Activated T-cell treated with anti-CD3 and anti-CD28 coated beads, Interleukin-2, amount 50 U/mL, for 4 hours (primary cell): ENCODE data around the gene BAAT. TPM values are rescaled to one million over a fixed set of nuclear protein-coding genes. Genes with fewer than 3 reads are reported as not detected.

ENCODE experiments used
- ATAC-seq, 2 donors: fragments of 200-7000 bp; cut with Tn5 transposase; one replicate each; pipeline ENCODE4 v1.10.0; 2021
- DNase-seq: peaks from one replicate; pipeline ENCODE4 v3.0.0-alpha.2; 2020
- H3K27me3 Mint-ChIP-seq: one replicate; pipeline ENCODE4 v1.8.0; 2021; ENCODE audit warnings: low read depth, mixed read lengths
- H3K36me3 Mint-ChIP-seq: one replicate; pipeline ENCODE4 v1.8.0; 2022; ENCODE audit warnings: mixed read lengths; ENCODE audit not compliant: insufficient read depth
- H3K4me1 Mint-ChIP-seq: one replicate; pipeline ENCODE4 v1.8.0; 2021; ENCODE audit warnings: low read depth, mixed read lengths
- H3K4me3 Mint-ChIP-seq: one replicate; pipeline ENCODE4 v1.8.0; 2021; ENCODE audit warnings: mild to moderate bottlenecking, moderate library complexity, mixed read lengths
- H3K9me3 Mint-ChIP-seq: one replicate; pipeline ENCODE4 v1.8.0; 2021; ENCODE audit warnings: mixed read lengths
- total RNA-seq, 3 donors: library from RNA; stranded (reverse); gene quantifications; one replicate each; pipeline ENCODE4 v1.2.1, GENCODE V29; 2021

BAAT gene
- total RNA-seq, 3 donors from 2014 or later = 0.16 to 0.30 (median 0.16) TPM

DNA sequence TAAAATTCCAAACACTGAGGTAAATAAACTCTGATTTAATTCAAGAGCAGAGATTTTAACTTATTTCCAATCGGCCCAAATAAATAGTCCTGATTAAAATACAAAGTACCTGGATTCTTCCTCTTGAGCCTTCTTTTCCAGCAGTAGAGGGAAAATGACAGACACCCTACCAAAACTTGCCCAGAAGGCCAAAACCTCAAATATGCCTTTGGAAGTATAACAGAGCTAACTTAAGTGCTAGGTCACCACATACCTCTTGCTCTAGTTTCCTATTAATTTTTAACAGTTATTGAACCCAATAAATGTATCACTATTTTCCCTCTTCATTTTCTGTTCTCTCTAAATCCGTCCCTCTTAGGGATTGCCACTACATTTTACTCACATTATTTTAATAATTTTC is 1.4 kb downstream of the BAAT start:
- H3K36me3 Mint-ChIP-seq = peaks cover 19% of the 10 kb centered on the region
- no peak overlapping the region for H3K4me3 Mint-ChIP-seq
- H3K9me3 Mint-ChIP-seq = peaks cover 12% of the 10 kb centered on the region
- H3K4me1 Mint-ChIP-seq = peaks cover 3% of the 10 kb centered on the region
- ATAC-seq (no peak), DNase-seq (no peak)
- H3K27me3 Mint-ChIP-seq = peaks cover 3% of the 10 kb centered on the region

DNA sequence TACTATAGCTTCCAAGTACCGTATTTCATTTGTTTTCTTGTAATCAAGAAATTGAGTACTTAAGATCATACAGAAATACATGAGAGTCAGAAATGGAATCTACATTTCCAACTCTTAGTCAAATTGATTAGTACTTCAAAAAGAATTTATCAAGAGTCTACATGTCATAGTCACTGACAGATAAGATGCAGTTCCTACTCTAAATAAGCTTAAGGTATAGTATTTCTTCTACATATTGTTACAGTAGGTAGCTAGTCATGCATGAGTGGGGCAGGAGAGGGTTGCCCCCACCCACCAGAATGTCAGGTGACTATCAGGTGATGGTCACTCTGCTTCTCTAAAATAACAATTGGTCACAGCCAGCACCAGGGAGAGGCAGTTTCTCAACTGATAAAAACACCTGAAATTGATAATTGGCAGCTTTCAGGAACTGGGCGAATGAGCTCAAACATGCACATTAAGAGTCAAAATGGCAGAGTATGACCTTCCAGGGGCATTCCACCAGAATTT is 2.9 kb downstream of the BAAT start:
- H3K4me3 Mint-ChIP-seq = no peak overlapping the region
- H3K9me3 Mint-ChIP-seq = peaks cover 19% of the 10 kb centered on the region
- ATAC-seq (no peak), DNase-seq (no peak)
- H3K27me3 Mint-ChIP-seq = peaks cover 12% of the 10 kb centered on the region
- peaks cover 13% of the 10 kb centered on the region for H3K36me3 Mint-ChIP-seq
- no peaks in the 10 kb centered on the region for H3K4me1 Mint-ChIP-seq

DNA sequence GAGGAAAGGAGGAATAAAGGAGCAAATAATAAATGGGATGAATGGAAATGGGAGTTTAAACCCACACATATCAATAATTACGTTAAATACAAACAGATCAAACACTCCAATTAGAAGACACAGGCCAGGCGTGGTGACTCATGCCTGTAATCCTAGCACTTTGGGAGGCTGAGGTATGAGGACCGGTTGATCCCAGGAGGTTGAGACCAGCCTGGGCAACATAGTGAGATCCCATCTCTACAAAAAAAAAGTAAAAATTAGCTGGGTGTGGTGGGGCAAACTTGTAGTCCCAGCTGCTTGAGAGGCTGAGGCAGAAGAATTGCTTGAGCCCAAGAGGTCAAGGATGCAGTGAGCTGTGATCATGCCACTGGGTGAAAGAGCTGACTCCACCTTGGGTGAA is 3.7 kb downstream of the BAAT start:
- no peaks in the 10 kb centered on the region for H3K4me1 Mint-ChIP-seq
- DNase-seq = no peak
- H3K9me3 Mint-ChIP-seq = peaks cover 19% of the 10 kb centered on the region
- ATAC-seq = no peak
- H3K36me3 Mint-ChIP-seq = peaks cover 11% of the 10 kb centered on the region
- peaks cover 16% of the 10 kb centered on the region for H3K27me3 Mint-ChIP-seq
- H3K4me3 Mint-ChIP-seq = no peak overlapping the region

DNA sequence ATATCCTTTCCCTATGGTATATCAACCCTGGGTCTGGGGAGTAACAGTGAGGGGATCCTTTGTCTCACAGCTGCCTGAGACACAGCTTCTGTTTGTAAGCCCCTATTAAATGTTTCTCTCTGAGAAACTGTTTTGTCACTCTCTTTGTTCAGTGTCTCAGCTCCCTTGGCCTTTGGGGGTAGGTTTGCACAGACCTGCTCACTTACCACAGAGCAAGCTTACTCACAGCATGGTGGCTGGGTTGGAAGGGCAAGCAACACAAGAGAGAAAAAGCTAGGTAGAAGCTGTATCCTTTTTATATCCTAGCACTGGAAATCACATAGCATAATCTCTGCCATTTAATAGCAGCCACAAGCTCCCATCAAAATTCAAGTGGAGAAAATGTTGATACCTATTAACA is 4.5 kb downstream of the BAAT start:
- Mint-ChIP-seq H3K36me3 (peaks cover 6% of the 10 kb centered on the region), H3K4me3 (no peak overlapping the region), H3K9me3 (peaks cover 19% of the 10 kb centered on the region), H3K4me1 (no peaks in the 10 kb centered on the region), H3K27me3 (peaks cover 21% of the 10 kb centered on the region)
- DNase-seq (no peak), ATAC-seq (no peak)

DNA sequence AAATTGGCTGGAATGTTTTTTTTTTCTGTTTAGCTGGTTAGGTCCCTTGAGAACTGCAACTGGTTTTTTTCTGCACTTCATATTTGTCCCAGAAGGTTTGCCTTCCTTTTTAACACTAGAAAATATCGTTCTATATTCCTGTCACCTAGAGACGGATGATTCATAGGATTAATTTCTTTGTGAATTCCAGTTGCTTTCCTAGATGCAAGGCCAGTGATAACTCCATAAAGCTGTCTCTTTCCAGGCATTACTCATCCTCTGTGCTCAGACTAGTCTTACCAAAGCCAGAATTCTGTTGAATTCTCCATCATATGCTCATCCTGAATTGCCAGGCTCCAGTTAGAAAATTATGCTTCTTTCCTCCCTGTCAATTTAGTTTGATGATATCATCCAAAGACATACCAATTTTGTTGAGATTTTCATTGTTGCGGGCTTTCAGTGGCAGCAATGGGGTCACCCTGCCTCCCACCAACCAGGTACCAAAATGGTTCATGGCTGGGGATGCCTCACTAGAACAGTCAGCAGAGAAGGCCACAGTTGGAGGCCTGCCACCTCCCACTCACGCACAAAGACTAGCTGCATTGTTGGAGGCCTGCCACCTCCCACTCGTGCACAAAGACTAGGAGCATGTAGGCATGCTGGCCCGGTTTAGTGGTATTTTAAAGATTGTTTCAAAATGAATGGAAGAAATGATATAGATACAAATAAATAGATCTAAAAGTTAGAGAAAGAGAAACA is 8.5 kb downstream of the BAAT start:
- no peak overlapping the region for H3K4me3 Mint-ChIP-seq
- no peaks in the 10 kb centered on the region for H3K36me3 Mint-ChIP-seq
- DNase-seq (no peak), ATAC-seq (no peak)
- H3K9me3 Mint-ChIP-seq = peaks cover 11% of the 10 kb centered on the region
- H3K27me3 Mint-ChIP-seq = peaks cover 21% of the 10 kb centered on the region
- no peaks in the 10 kb centered on the region for H3K4me1 Mint-ChIP-seq

DNA sequence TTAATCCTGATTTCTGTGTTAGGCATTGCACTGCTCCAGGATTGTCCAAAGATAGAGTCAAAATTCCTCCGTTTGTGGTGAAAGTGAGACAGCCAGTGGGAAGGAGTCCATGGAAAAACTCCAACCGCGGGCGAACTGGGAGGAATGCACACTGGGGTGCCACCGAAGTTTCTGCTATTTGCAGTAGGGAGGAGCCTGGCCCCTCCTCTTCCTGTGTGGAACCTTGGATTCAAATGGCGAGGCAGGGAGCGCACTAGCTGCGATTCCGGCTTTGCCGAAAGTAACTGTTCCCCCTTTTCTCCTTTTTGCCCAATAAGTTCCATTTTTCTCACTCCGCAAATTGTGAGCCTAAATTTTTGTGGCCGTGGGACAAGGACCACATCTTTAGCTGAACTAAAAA is 9.3 kb downstream of the BAAT start:
- H3K4me3 Mint-ChIP-seq = no peak overlapping the region
- H3K9me3 Mint-ChIP-seq = peaks cover 11% of the 10 kb centered on the region
- peaks cover 21% of the 10 kb centered on the region for H3K27me3 Mint-ChIP-seq
- H3K36me3 Mint-ChIP-seq = no peaks in the 10 kb centered on the region
- ATAC-seq (no peak), DNase-seq (no peak)
- H3K4me1 Mint-ChIP-seq = no peaks in the 10 kb centered on the region

DNA sequence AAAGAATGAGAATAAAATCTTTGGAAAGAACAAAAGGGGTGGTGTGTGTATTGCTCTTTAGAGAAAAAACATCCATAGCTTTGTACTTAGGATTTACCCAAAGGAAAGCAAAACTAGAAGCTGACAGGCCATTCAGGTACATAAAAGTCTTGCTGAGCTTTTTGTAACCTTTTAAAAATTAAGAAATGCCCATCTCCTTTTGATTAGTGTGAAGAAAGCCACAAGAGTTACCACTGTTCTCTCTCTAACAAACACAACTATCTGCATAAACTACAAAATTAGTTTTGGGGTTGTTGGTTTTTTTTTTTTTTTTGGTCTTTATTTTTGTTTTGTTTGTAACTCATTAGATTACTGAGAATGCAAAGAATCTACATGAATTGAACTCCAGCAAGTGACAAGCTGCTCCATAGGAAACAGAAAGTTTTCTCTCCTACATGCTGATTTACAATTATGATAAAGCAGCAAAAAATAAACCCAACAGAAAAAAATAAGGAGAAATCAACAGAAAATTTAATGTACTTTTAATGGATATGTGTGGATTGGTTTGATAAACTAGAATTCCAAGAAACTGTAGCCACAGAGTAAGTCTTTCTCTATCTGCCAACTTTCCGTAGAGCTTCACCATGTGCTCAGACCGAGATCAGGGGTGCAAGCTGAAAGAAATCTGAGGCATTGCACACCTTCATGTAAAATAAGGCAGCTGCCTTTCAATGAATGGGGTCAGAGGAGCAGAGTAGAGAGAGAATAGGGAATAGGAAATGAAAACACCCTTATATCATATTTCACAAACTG is 12.3 kb downstream of the BAAT start:
- no peaks in the 10 kb centered on the region for H3K4me1 Mint-ChIP-seq
- H3K9me3 Mint-ChIP-seq = peaks cover 4% of the 10 kb centered on the region
- DNase-seq (no peak), ATAC-seq (no peak)
- peaks cover 14% of the 10 kb centered on the region for H3K27me3 Mint-ChIP-seq
- H3K4me3 Mint-ChIP-seq = no peak overlapping the region
- no peaks in the 10 kb centered on the region for H3K36me3 Mint-ChIP-seq

DNA sequence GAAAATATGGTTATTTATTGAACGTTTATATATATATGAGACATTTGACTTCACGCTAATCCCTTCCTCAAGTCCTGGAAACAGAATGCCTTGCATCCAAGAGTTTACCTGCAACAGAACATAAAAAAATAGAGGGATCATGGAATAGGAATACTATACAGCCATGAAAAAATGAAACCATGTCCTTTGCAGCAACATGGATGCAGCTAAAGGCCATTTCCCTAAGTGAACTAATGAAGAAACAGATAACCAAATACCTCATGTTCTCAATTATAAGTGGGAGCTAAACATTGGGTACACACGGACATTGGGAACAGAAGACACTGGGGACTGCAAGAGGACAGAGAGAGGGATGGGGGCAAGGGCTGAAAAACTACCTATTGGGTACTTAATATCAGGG is 13.0 kb downstream of the BAAT start:
- Mint-ChIP-seq H3K4me1 (no peaks in the 10 kb centered on the region), H3K27me3 (peaks cover 9% of the 10 kb centered on the region), H3K9me3 (peaks cover 3% of the 10 kb centered on the region), H3K36me3 (no peaks in the 10 kb centered on the region), H3K4me3 (no peak overlapping the region)
- DNase-seq (no peak), ATAC-seq (no peak)

DNA sequence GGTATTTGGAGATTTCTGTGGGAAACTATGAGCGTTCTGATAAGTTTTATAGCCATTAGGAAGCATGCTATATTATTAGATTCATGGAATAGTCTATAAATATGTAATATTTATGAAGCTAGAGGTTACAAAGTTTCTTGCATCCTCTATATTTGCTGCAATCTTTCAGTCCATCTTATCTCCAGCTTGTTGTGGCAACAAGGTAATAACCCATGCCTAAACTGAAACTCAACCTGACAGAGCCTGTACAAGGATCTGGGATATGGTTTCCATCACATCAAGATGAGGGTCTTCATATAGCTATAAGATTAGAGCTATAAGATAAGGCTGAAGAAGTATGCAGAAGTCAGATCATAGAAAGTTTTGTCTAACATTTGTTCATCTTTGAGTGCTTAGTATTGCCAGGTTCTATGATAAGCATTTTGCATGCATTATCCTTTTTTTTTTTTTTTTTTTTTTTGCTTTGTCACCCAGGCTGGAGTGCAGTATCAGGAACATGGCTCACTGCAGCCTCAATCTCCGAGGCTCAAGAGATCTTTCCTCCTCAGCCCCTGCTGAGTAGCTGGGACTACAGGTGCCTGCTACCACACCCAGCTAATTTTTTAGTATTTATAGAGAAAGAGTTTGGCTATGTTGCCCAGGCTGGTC is 14.8 kb downstream of the BAAT start:
- H3K9me3 Mint-ChIP-seq = no peaks in the 10 kb centered on the region
- H3K36me3 Mint-ChIP-seq = no peaks in the 10 kb centered on the region
- DNase-seq (no peak), ATAC-seq (no peak)
- no peaks in the 10 kb centered on the region for H3K4me1 Mint-ChIP-seq
- H3K4me3 Mint-ChIP-seq = no peak overlapping the region
- H3K27me3 Mint-ChIP-seq = no peaks in the 10 kb centered on the region

DNA sequence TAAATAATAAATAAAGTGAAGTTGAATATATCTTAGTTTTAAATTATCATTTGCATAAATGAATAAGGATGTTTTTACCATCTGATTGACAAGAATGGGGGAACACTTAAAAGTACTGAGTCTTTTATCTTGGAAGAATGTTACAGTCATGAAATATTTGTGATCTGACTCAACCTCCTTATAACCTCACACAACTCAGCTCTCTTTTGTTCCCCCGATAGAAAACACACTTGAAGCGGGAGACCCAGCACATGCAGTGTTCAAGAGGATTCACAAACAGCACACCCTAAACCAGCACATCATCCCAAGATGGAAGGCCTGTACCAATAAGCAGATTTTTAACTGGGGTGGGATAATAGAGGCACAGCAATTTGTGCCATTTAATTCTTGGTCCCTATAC is 15.5 kb downstream of the BAAT start:
- no peak for ATAC-seq
- no peaks in the 10 kb centered on the region for H3K9me3 Mint-ChIP-seq
- no peaks in the 10 kb centered on the region for H3K27me3 Mint-ChIP-seq
- no peaks in the 10 kb centered on the region for H3K36me3 Mint-ChIP-seq
- H3K4me1 Mint-ChIP-seq = no peaks in the 10 kb centered on the region
- no peak overlapping the region for H3K4me3 Mint-ChIP-seq
- no peak for DNase-seq

DNA sequence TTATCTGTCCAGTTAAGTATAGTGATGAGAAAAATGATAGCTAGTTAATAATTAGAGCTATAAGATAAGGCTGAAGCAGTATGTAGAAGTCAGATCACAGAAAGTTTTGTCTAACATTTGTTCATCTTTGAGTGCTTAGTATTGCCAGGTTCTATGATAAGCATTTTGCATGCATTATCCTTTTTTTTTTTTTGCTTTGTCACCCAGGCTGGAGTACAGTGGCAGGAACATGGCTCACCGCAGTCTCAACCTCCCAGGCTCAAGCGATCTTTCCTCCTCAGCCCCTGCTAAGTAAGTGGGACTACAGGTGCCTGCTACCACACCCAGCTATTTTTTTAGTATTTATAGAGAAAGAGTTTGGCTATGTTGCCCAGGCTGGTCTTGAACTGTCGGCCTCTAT is 17.5 kb downstream of the BAAT start:
- Mint-ChIP-seq H3K4me3 (no peak overlapping the region), H3K4me1 (no peaks in the 10 kb centered on the region), H3K36me3 (no peaks in the 10 kb centered on the region), H3K27me3 (no peaks in the 10 kb centered on the region), H3K9me3 (no peaks in the 10 kb centered on the region)
- no peak for ATAC-seq
- DNase-seq = no peak

DNA sequence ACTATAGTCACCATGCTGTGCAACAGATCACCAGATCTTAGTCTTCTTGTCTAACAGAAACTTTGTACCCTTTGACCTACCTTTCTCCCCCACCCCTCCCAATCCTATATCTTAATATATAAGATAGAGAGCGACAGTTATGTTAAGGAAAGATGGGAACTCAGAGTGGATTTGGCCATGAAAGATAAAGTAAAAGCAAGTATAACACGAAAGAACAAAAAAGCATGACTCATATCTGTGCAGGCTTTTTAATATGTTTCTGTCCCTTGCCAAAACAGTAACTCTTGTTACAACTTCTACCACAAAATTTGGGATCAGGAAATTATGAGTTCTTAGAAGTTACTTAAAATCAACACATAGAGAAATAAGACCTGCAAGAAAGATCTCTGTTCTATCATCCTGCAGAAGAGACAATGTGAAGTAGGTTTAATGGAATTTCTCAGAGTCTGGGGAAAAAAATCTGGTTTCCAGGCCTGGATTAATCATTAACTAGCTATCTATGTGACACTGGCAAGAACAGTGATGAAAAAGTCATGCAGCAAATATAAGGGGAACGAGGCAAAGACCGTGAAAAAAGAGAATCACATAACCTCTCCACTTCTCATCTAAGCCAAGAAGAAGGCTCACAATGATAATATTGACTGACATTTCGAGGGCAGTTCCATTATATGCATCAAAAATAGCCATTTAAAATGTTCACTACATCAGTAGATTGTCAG is 18.6 kb downstream of the BAAT start:
- Mint-ChIP-seq H3K4me3 (no peak overlapping the region), H3K36me3 (no peaks in the 10 kb centered on the region), H3K4me1 (no peaks in the 10 kb centered on the region), H3K9me3 (no peaks in the 10 kb centered on the region), H3K27me3 (no peaks in the 10 kb centered on the region)
- DNase-seq (no peak), ATAC-seq (no peak)

DNA sequence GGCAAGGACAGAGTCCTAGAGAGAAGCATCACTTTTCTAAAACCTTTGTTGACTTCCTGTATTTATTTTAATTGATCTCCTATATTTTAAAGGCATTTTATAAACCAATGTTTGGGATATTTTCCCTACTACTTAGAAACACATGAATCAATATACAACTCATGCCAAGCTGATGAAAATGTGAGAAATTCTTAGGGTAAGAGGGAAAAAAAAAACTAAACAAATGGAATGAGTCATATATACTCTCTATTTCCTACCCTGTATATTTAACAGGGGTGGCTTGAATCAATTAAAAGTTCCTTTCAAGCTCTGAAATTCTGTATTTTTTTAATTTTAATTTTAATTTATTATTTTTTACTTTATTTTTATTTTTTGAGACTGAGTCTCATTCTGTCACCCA is 19.6 kb downstream of the BAAT start:
- H3K9me3 Mint-ChIP-seq = no peaks in the 10 kb centered on the region
- ATAC-seq (no peak), DNase-seq (no peak)
- H3K4me3 Mint-ChIP-seq = no peak overlapping the region
- no peaks in the 10 kb centered on the region for H3K4me1 Mint-ChIP-seq
- no peaks in the 10 kb centered on the region for H3K27me3 Mint-ChIP-seq
- no peaks in the 10 kb centered on the region for H3K36me3 Mint-ChIP-seq

DNA sequence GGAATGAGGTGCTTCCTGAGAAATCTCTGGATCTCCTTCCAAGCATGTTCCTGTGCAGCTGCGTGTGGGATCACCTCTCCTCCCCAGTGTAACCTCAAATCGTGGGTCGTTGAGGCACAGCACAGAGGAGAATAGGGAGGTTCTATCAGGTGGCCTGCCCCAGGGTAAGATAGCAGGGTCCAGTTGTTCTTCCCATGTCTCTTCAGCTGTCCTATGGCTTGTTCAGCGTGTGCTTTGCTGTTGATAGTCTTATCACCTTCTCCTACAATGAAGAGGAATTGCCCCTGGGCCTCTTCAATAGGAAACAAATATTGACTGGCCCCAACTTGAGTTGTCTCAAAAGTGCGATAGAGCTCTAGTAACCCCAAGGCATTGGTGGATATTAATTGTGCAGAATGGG is 22.4 kb downstream of the BAAT start:
- DNase-seq (no peak), ATAC-seq (no peak)
- Mint-ChIP-seq H3K27me3 (no peaks in the 10 kb centered on the region), H3K4me1 (no peaks in the 10 kb centered on the region), H3K9me3 (no peaks in the 10 kb centered on the region), H3K36me3 (no peaks in the 10 kb centered on the region), H3K4me3 (no peak overlapping the region)
